NCI-H526 treated with DMSO at 0.1 percent for 48 hours (cell line): ENCODE measurements around the gene GINS2.

Experiments used
- DNase-seq: peaks from one replicate; lab custom pipeline; 2025; lab: John Stamatoyannopoulos, UW

Gene GINS2

DNA sequence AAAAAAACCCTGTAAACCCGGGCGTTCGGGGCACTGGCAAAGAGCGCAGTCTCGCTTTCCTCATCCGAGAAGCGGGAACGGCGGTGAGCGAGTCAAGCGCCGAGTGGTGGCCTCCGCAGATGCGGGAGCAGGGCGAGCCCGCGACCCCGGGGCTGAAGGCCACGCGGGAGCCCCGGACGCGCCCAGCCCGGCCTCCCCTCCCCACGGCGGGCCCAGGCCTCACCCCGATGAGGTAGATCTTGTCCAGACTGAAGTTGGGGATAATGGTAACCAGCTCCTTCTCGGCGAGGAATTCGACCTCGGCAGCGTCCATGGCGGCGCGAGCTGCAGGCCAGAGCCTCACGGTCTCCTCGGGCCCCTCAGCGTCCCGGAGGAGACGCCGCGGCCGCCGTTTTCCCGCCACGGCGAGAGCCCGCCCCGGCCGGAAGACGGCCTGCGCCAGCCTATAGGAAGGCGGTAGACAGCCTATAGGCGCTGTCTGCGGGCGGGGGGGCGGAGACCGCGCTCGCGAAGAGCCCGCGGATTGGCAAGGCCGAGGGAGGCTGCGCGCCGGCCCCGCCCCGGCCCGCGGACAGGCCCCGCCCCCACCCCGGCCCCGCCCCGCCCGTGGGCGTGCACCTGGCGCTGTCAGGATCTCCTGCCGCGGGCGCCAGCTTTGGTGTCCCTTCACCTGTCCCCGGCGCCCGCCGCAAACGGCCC lies at the start of gene GINS2:
Gene GINS2, minus strand, starts transcription at position 369 of the 699 bp plus-strand sequence. Its CDS starts 56 bp downstream, at position 313.
- peak; percentile 54 for DNase-seq

DNA sequence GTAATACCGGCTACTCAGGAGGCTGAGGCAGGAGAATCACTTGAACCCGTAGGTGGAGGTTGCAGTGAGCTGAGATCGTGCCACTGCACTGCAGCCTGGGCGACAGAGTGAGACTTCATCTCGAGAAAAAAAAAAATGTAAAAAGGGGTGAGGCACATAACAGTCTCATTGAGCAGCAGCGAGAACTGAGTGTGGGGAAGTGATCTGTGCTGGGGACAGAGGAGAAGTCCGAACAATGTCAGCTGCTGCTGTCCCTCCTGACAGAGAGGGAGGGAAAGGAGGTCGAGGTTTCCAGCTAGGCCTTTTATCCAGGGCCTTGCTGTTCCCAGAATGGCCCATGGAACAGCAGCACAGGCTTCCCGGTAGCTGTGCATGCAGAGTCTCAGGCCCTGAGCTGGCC lies 48.2 kb upstream of the GINS2 start:
- no peak for DNase-seq

DNA sequence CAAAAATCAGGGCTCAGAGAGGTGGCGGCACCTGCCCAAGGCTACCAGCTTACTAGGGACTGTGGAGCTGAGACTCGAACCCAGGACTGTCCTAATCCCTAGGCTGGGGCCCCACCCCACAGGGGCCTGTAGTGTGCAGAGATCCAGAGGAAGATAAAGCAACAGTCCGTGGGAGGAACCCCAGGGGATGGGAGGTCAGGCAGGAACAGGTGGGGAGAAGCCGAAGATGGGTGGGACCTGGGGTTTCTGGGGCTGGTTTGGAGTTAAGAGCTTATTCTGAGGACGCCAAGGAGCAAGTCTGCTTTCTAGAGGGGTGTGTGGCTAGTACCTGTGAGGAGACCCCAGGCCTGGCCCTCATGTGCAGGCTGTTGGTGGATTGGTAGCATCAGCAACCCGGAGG lies 47.2 kb upstream of the GINS2 start:
- no peak for DNase-seq

DNA sequence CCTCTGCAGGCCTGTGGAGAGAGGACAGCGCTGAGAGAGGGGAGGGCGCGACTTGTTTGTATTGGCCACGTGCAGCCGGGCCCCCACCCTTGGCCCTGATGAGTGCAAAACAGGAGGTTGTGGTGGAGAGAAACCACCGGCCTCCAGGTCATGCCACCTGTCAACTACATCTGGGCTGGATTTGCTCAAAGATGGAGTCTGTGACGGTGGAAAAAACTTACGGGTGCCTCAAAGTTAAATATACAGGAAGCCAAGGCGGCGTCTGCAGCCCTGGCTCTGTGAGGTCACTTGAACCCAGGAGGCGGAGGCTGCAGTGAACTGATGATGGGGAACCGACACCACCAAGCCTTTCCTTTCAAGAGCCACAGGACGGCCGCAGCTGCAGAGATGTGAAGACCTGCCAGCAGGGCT lies 46.5 kb upstream of the GINS2 start:
- no peak for DNase-seq

DNA sequence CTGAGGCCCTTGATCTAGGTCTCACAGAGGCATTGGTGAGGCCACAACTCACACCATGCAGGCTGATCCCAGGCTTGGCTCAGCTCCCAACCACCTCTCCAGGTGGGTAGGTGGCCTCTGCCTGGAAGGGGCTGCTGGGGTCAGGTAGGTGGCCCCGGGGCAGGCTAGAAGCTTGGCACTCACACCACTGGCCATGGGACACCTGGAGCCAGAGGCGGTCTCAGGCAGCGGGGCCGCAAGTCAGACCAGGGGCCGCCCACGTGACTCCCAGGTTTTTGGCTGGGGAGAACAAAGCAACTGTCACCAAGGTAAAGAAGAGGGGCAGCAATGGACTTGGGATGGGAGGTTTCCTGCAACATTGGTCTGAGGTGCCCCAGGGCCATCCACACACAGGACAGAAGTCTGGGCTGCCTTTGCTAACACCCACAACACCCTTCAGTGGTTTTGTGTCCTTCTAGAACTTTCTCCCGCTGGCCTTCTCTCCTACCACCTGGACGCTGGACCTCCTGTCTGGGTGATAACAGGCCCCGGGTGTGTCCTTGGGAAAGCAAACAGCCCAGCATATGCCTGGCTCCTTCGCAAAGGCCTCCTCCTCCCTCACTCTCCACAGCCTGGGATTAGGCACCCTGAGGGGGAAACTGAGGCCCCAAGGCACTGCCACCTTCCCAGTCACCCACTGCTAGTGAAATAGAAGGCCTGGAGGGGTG lies 45.7 kb upstream of the GINS2 start:
- no peak for DNase-seq

DNA sequence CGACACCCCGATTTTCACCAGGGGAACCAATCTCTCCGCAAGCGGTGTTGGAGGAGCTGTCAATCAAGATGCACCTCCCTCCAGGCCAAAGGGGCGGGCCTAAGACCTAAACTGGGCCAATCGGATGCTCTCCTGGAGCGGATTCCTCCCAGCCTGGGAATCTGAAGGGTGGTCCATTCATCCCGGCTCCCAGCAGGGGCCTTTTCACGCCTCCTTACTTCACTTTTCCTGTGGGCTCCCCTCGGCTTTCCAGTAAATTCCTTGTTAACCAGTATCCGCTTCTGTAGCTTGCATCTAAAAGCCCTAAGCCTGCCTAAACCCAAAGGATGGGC lies 45.1 kb upstream of the GINS2 start:
- DNase-seq = no peak

DNA sequence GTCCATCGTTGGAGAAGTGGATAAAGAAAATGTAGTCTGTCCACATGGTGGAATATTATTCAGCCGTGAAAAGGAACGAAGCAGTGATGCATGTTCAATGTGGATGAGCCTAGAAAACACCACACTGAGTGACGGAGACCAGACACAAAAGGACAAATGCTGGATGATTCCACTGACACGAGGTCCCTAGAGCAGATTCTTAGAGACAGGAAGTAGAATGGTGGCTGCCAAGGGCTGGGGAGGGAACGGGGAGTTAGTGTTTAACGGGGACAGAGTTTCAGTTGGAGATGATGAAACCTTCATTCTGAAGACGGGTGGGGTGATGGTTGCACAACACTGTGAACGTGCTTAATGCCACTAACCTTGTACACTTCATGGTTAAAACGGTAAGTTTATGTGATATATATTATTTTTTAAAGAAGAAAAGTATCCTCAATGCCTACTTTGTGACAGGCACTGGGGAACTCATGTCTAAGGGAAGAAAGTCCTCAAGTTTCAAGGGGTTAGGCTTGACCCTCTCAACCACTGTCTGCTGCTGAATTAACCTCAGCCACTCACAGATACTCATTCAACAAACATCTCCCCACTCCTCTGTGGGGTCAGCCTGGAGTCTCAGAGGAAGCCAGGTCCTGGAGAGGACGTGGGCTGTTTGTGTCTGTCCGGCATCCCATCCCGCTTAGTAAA lies 44.5 kb upstream of the GINS2 start:
- no peak for DNase-seq

DNA sequence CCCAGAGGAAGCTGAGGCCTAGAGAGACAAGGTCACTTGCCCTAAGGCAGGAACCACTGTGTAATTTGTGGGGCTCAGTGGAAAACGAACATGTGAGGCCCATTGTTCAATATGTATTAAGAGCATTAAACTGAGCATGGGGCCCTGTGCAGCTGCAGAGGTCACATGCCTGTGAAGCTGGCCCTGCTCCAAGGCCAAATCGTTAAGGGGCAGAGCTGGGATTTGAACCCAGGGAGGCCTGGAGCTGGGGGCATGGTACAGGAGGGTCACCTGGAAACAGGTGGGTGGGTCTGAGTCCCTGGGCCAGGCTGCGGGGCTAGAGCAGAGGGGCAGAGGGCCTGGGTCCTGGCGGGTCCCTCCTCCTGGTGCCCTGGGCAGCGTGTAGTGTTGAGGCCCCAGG lies 42.4 kb upstream of the GINS2 start:
- no peak for DNase-seq

DNA sequence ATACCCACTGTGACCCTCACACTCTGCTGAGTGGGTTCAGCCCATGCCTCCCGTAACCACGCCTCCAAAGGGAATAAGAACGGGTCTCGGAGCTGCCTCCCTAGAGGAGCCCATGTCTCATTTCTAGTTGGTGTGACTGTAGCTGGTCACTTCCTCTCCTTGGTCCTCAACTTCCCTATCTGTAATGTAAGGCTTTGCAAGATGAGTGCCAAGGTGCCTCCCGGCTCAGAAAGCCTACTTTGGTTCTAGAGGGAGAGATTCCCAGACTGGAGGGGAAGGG lies 41.4 kb upstream of the GINS2 start:
- no peak for DNase-seq

DNA sequence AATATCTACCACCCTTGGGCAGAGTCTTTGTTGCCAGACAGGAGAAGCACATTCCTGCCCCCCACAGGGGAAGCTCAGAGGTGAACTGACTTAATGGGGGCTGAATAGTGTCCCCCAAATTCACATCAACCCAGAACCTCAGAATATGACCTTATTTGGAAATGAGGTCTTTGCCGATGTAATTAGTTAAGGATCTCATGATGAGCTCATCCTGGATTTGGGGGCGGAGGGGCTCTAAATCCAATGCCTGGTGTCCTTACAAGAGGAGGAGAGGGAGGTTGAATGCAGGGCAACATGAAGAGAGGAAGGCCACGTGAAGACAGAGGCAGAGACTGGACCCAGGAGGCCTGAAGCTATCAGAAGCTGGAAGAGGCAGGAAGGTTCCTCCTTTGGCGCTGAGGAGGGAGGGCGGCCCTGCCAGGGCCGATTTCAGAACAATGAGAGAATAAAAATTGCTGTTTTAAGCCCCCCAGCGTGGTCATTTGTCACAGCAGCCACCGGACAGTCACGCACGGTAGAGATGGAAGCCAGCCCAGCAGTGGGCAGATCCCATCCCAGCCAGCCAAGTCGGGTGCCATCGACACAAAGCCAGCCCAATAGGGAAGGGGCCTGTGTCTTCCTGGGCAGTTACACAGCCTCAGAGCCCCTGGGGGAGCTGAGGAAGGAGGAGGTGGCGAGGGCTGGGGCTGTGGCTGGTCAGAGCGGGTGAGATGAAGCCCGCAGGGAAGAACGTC lies 40.9 kb upstream of the GINS2 start:
- DNase-seq = no peak

DNA sequence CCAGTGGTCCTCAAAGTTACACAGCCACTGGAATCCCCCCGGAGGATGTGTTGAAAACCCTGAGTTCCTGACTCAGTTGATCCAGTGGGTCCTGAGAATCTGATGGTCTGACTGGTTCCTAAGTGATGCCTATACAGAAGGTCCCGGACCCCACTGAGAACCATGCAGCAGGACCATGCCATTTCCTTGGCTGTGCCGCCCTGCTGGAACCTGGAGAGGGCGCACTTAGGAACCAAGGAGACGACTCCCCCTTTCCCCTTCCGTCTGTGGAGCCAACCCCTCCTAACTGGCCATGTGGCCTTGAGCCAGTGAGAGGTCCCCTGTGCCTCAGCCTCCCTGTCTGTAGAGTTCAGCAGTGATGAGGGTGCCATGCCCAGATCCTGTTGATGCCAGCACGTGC lies 40.1 kb upstream of the GINS2 start:
- no peak for DNase-seq

DNA sequence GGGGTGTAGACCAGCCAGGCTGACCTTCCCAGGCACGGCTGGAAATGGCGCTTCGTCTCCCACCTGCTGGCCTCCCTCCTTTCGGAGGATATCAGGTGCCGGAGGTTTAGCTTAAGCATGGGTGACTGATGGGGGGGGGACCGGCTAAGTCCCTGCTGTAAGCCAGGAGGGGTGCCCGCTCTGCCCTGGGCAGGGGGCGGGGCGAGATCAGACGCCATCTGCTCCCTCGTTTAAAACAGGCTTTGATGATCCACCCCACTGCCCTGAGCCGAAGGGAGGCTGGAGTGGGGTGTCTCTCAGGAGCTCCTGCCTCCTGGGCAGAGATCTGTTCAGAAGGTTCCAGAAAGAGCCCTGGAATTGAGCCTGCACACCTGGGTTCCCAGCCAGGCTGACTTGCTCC lies 36.2 kb upstream of the GINS2 start:
- DNase-seq = no peak

DNA sequence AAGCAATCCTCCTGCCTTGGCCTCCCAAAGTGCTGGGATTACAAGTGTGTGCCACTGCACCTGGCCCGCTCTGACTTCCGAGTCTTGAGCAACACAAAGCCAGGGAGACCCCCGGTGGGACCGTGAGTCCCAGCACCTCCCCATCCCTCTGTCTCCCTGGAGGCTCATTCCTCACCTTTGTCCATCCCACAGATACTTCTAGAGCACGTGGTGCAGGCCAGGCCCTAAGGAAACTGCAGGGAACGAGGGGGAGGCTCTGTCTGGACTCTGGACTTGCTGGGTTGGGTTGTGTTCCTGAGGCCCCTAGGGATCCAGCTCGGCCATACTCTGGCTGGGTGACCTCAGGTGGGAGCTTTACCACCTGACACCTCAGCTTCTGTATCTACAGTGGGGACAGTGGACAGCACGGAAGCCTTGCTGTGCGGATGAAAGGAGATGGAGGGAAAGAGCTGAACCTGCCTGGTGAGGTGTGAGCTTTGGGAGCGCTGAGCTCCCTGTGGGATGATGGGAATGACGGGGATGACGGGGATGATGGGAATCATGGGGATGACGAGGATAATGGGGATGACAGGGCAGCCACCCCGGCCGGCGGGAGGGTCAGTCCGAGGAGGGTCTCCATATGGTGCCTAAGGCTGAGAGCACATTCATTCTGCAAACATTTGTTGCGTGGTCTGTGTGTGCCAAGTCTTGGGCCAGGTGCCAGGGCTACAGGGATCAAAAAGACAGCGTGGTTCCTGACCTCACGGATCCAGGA lies 35.5 kb upstream of the GINS2 start:
- no peak for DNase-seq

DNA sequence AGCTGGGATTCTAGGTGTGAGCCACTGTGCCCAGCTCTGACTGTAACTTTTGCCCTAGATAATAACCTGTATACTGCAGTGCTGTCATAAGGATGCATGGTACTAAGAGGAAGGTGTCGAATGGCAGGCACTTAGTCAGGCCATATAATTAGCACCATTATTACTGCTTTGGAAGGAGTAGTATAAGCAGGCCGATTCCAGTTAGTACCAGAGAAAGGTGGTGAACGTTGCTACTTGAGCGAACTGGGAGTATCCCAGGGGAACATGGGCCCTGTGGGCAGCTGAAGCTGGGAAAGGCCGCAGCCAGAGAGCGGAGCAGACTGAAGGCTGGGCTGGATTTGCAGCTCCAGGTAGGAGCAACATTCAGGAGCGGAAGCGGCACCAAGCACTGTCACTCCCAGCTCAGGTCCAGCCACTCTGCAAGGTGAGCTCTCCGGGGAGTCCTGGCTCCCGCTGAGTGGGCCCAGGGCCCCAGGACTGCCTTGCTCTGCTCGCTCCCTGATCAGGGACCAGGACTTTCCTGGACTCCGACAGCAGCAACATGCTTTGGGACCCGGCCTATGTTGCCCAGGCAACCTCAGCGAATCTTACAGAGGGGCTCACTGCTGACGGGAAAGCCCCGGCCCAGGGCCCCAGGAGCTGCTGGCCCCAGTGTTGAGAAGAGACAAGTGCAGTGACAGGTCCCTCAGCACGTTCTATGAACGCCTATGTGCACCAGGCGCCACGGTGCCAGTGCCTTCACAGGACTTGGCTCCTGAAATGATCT lies 33.6 kb upstream of the GINS2 start:
- no peak for DNase-seq

DNA sequence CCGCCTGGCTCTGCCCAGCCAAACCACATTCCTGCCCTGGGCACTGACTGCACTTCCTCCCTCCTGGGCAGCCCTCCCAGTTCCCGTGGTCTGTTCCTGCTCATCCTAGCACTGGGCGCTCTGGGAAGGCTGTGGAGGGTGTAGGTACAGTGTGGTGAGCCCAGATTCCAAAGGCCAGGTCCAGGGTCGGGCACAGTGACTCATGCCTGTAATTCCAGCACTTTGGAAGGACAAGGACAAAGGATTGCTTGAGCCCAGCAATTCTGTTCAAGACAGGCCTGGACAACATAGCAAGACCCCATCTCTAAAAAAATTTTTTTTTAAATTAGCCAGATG lies 31.5 kb upstream of the GINS2 start:
- no peak for DNase-seq

DNA sequence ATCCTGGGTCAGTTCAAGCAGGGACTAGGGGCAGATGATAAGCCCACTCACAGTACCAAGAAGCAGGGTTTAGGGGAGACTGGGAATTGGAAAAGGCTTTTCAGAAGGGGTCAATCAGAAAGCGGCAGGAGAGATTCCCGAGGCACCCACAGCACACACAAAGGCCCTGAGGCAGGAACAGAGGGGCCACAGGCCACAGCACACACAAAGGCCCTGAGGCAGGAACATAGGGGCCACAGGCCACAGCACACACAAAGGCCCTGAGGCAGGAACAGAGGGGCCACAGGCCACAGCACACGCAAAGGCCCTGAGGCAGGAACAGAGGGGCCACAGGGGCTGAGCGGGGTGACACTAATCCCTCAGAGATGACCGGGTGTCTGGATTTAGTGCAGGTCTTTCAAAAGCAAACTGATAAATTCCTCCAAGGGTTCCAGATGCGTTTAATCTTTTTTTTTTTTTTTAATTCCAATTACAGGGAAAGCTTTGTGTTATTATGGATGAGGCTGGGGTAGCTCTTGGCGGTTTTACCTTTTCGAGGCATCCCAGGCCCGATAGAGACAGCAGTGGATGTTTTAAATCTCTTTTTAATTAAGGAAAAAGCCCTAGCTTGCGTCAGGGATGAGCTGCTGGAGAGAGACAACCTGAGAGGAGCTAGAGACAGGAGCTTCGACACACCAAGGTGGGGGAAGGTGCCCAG lies 31.0 kb upstream of the GINS2 start:
- DNase-seq = no peak

DNA sequence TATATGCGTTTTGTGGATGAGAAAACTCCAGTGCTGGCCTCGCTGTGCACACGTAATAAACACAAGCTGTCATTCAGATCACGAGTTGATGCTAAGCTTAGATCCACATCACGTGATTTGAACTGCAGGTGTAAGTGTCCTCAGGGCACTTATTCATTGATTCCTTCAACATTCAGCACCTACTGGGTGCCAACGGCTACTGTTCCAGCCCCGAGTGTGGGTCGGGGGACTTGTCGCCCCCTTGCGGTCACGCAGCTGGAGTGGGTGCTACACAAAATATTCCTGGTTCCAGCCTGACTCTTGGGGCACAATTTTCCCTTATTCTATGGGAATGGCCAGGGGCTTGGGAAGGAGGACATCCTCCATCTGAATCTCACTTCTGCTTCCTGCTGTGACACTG lies 29.9 kb upstream of the GINS2 start:
- no peak for DNase-seq

DNA sequence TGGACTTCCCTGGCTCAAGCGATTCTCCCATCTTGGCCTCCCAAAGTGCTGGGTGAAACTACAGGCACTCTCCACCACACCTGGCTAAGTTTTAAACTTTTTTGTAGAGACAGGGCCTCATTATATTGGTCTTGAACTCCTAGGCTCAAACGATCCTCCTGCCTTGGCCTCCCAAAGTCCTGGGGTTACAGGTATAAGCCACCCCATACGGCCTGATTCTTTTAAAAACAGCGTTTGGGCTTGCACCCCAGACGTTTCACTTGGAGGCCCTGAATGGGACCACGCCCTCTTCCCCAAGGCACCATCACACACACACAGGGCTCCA lies 29.4 kb upstream of the GINS2 start:
- DNase-seq = no peak

DNA sequence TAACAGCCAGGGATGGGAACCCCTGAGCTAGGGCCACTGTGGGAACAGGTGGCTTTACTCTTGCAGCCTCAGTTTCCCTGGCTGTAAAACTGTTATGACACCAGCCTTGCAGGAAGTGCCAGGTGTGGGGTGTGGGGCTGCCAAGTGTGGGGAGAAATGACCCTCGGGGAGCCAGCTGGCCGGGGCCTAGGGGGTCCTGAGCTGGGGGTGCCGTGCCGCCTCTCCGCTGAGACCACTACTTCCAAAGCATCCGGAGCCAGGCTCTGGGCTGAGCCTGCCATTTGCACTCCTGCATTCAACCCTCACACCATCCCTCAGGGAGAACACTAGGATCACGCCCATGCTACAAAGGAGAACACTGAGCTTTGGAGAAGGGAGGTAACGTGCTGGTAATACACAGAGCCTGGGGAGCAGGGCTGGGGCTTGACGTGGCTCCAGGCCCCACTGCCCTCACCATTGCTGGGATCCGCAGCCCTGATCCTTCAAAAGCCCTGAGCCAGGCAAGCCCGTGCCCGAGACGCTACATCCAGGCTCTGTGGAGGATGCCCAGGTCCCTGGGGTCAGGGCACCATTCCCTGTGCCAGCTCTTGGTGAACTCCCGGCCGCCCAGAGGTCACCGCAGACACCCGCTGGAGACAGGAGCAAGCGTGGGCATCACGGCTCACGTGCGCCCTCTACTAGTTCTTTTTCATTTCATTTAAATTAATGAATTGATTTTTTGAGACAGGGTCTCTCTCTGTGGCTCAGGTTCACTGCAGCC lies 28.8 kb upstream of the GINS2 start:
- peak; percentile 8 for DNase-seq

DNA sequence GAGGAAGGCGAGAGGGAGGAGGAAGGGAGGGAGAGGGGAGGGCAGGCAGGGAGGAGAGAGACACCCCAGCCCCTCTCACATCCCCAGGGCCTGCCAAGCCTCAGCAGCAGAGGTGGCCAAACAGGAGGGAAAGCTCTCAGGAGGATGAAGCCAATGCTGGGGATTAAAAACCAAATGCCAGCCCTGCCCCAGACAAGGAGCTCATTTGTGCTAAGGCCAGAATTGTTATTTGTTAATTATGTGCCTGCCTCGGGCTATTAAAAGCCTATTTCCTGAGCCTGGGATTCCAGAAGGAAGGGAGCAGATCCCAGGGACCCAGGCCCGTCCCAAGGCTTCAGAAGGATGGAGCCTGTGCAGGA lies 27.9 kb upstream of the GINS2 start:
- DNase-seq = no peak
